Raji (cell line): ENCODE measurements around the gene TMEM204.

Experiments
- POLR2A ChIP-seq: IDR thresholded peaks from 2 replicates; pipeline ENCODE4 v1.6.1; 2011; ENCODE audit warnings: low read depth, low read length, control low read depth; ENCODE audit not compliant: insufficient read depth

TMEM204 gene

DNA sequence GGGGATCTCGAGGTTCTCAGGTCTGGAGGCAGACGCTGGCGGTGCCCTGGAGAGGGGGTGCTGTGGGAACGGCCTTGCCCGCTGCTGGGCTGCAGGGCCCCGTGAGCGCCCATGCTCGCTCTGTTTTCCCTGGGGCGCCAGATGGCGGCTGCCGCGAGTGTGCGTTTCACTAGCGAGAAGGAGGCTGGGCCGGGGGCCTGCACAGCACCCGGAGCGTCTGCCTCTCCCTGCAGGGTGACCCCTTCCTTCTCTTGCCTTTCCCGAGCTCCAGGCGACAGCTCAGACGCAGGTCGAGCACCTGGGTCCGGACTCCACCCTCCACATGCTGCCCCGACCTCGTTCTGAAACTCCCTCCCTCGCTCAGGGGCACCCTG, 37.6 kb upstream of the TMEM204 start:
- no peak for TF ChIP-seq POLR2A

DNA sequence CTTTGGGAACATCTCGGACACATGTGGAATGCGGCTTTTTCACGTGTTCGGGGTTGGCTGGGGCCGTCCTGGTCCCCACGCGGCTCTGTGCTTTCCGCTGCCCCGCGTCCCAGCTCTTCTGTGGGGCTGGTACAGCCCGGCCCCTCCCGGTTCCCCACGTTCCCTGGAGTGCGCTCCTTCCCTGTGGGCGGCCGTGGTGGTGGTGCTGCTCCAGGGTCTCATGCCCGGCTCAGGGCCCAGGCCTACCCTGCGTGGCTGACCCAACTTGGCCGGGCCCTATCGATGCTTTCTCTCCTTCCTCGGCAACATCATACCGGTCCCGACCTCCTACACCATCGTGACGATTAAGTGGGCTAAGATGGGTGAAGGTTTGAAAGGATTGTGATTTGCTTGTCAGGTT, 37.0 kb upstream of the TMEM204 start:
- TF ChIP-seq POLR2A, result no peak

DNA sequence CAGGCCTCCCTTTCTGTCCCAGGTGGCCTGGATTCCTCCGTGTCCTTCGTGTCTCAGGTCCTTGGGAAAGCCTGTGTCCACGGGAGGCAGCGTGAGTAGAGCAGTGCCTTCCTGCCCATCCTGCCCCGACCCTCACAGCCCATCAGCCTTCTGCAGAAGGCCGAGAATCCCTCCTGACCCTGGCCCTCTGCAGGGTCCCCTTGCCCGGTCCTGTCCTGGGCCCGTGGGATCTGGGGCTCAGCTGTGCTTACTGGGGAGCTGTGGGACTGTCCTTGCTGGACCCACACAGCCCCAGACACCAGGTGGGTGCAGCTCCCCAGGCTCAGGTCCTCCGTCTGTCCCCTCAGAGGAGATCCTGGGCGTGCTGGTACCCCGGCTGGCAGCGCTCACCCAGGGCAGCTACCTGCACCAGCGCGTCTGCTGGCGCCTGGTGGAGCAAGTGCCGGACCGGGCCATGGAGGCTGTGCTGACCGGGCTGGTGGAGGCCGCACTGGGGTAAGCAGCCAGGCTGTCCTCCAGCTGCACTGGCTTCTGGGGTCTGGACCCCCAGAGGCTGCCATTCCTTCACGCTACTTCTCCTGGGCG, 36.4 kb upstream of the TMEM204 start:
- no peak for TF ChIP-seq POLR2A

DNA sequence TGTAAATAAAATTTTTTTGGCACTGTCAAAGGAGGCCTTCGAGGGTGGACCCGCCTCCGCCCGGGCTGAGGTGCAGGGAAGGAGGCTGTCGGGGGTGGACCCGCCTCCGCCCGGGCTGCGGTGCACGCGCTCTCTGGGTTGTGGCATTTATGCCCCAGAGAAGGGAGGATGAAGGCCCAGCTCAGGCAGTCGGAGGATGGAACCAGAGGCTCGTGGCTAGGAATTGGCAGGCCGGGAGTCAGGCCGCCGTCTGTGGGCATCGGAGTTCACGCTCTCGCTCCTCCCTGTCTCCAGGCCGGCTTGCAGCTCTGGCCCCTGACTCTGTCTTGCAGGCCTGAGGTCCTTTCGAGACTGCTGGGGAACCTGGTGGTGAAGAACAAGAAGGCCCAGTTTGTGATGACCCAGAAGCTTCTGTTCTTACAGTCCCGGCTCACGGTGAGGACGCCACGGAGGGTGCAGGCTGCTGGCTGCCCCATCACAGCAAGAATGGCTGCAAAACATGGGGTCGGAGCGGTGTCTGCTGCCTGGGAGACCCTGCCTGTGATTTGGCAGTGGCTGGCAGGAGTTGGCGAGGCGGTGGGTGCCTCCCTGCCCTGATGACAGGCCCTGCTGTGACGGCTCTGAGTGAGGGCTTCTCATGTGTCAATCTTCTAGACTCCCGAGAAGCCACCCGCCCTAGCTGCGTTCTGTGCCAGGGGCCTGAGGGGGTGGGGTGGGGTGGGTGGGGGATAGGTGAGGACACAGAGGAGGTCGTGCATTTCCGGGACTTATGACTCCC, 34.4 kb upstream of the TMEM204 start:
- no peak for TF ChIP-seq POLR2A

DNA sequence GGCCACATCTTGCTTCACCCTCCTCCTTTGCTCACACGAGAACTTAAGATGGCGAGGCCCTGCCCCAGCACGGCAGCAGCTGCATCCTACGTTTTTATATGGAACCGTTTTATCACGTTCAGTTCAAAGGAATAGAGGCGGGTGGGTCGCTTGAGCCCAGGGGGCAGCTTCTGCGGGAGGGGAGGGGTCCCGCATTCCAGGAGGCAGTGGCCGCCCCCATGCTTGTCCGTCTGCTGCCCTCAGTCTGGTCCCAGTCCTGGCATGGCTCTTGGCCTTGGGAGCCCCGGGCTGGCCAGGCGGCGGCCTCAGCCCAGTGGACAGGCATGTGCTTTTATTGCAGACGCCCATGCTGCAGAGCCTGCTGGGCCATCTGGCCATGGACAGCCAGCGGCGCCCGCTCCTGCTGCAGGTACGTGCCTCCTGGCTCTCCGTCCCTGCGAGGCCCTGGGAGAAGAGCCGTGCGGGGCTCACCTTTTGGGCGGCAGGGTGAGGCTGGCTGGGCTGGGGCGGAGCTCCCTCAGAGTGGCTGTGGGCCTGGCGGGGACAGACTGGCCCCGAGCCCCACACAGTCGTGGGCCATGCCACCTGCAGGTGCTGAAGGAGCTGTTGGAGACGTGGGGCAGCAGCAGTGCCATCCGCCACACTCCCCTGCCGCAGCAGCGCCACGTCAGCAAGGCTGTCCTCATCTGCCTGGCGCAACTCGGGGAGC, 33.6 kb upstream of the TMEM204 start:
- TF ChIP-seq POLR2A, result no peak

DNA sequence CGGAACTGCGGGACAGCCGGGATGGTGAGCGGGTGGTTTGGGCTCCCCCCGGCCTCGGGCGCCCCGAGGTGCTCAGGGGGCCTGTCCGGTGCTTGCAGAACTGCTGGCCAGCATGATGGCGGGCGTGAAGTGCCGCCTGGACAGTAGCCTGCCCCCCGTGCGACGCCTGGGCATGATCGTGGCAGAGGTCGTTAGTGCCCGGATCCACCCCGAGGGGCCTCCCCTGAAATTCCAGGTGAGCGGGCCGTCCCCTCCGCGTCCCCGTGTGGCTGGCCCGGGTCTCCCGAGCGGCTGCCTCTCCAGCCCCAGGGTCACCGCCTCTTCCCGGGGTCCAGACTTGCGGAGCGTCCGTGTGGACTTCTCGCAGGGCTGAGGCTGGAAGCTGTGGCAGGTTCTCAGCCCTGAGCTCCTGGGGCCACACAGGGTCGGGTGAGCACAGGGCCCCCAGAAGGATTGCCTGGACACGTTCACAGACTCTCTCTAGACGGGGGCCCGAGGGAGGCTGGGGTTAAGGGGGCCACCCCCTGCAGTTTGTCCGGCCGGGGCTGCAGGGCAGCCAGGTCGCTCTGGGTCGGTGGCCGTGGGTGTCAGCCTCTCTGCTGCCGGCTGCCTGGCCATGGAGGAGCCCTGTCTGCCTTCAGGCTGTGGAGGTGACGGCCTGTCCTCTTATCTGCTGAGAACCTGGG, 32.9 kb upstream of the TMEM204 start:
- no peak for TF ChIP-seq POLR2A

DNA sequence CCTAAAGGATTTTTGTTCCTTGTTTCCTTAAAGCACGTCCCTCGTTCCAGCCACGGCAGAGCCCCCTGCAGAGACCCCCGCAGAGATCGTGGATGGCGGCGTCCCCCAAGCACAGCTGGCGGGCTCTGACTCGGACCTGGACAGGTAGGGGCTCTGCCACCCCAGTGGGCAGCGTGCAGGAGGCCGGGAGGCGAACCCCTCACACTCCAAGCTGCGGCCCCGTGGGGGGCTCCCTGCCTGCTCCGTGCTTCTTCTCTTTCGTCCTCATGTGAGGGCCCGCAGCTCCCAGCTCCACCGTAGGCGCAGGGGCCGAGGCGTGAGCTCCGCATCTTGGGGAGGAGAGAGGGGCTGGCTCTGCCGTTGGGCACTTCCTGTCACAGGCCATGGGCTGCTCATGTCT, 31.8 kb upstream of the TMEM204 start:
- TF ChIP-seq POLR2A, result no peak

DNA sequence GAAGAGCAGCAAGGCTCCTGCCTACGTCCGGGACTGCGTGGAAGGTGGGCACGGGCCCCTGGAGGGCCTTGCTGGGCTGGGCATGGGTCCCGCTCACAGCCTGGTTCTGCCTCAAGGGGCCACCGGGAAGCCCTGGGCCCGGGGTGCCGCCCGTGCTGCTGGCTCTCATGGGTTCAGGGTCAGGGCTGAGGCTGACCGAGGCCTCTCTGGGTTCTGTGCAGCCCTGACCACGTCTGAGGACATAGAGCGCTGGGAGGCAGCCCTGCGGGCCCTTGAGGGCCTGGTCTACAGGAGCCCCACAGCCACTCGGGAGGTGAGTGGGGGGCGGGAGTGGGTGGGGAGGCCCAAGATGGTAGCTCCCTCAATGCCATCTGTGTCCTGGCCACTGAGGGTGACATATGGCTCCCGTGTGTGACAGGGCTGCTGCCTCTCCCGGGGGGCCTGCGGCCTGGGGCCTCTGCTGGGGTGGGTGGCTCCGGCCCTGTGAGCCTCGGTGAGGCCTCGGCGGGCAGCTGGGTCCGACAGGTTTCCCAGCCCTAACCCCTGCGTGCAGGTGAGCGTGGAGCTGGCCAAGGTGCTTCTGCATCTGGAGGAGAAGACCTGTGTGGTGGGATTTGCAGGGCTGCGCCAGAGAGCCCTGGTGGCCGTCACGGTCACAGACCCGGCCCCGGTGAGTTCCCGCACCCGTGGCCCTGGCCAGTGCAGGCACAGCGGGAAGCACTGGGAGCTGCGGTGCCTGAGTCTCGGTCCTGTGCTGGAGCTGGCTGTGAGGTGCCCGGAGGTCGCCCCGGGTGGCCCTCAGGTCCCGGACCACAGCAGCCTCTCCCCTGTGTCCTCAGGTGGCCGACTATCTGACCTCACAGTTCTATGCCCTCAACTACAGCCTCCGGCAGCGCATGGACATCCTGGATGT, 31.1 kb upstream of the TMEM204 start:
- TF ChIP-seq POLR2A, result no peak

DNA sequence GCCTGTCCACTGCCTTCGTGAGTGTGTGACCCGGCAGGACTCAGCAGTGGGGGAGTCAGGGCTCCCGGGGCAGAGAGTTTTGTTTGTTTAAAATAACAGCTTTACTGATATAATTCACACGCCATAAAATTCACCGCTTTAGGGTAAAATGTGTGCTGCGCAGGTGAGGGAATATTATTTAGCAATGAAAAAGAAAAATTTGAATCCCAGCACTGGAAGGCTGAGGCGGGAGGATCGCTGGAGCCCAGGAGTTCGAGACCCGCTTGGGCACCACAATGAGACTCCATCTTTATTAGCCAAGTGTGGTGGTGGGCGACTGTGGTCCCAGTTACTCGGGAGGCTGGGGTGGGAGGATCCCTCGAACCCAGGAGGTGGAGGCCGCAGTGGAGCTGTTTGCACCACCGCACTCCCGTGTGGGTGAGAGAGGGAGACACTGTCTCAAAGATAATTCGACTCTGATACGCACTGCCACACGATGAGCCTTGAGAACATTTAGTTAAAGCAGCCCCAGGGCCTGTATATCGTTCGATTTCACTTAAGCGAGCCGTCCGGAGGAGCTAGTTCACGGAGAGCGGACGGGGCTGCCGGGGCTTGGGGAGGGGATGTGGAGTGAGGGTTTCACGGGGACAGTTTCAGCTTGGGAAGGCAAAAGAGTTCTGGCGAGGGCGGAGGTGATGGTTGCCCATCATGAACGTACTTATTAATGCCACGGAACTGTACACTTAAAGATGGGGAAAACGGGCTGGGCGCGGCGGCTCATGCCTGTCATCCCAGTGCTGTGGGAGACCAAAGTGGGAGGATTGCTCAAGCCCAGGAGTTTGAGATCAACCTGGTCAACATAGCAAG, 30.1 kb upstream of the TMEM204 start:
- TF ChIP-seq POLR2A, result no peak

DNA sequence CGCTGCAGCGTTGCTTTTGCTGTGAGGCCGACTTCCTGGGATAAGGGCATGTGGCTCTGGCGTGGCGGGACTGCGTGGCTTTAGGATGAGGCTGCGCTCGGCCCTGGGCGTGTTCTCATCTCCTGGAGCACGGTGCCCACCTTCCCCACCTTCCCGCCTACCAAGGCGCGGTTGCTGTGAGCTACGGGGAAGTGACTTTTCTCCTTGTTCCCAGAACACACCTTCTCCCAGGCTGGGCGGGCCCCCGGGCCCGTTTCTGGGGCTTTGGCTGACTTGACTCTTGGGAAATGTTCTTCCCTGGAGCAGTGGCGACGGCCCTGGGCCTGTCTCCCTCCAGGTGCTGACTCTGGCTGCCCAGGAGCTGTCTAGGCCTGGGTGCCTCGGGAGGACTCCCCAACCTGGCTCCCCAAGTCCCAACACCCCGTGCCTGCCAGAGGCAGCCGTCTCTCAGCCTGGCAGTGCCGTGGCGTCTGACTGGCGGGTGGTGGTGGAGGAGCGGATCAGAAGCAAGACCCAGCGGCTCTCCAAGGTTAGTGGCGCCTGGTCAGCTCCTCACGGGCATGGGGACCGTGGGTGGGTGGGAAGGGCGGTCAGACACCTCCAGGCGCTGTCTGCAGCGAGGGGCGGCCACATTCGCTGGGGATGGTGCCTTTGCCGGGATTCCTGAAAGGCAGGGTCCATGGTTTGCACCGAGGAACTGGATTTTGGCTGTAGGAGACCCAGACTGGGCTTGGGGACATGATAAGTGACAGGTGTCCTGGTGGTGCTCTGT, 28.2 kb upstream of the TMEM204 start:
- TF ChIP-seq POLR2A, result no peak

DNA sequence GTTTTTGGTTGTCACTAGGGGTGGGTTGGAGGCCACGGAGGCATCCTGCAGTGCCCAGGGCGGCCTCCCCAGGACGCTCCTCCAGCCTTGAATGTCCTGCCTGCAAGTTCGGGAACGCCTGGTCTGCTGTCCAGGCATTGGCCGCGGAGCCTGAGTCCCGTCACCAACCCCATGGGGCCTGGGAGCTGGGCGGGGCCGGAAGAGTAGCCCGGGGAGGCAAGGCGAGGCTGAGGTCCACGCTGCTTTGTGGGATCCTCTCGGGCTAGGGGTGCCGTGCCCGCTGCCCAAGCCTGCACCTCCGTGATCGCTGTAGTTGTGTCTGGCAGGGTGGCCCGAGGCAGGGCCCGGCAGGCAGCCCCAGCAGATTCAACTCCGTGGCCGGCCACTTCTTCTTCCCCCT, 27.6 kb upstream of the TMEM204 start:
- TF ChIP-seq POLR2A, result no peak

DNA sequence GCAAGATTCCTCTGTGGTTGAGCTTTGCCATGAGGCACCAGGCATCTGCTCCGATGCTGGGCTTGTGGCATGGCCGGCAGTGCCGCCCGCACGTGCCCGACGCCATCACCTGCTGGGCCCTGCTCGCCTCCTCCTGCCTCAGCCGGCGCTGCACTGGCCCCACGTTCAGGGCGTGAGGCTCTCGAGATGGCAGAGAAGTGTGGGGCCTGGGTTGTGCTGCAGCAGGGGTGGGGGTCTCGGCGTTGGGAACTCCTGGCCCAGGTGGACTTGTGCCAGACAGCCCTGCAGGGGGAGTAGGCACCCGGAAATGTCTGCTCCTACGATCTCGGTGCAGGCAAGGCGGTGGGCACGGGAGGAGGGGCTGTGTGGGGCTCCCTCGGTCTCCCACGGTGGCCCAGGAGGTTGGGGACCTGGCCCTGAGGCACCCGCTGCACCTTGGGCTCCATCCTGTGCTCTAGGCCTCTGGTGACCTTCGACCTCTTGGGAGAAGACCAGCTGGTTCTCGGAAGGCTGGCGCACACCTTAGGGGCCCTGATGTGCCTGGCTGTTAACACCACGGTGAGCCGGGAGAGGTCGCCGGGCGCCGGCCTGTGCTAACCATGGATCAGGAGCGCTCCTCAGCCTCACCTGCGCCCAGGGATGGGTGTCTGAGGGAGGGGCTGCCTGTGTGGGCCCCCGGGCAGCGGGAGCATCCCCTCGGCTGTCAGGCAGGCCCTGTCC, 26.8 kb upstream of the TMEM204 start:
- TF ChIP-seq POLR2A, result no peak

DNA sequence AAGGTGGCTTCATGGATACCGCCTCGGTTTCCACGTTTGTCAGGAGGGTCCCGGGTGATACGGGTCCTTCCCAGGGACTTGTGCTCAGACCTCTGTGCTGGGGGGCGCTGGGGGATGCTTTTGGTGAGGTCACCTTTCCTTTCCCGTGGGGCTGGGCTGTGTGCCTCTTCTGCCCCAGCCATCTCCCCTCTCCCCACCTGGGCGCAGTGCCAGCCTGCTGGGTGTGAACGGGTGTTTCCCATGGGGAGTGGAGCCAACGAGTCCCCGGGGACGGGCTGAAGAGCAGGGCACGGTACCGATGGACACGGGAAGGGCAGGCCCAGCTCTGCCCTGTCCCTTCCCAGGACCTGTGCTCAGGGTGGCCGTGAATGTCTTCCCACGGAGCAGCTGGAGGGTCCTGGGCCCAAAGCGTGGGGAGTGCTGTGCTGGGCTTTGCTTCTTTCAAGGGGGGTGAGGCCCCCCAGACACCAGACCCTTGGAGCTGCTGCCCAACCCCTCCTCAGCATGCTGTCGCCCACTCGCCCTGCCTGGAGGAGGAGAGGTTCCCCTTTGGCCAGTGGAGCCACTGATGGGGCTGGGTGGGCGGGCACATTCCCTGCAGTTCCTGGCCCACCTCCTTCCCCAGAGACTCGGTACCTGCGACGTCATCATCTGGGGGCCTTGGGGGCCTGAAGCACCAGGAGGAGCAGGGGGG, 24.8 kb upstream of the TMEM204 start:
- no peak for TF ChIP-seq POLR2A
